Thymus (tissue), 11 donors: ENCODE results near the gene B3GALT5. TPM values are rescaled to one million over a fixed set of nuclear protein-coding genes. Genes with fewer than 3 reads are reported as not detected.

ENCODE experiments used
- DNase-seq, 9 donors: peaks; one replicate each; pipeline ENCODE4 v3.0.0-alpha.2; 2013; ENCODE audit warnings: low spot score in 9 of 9, low read depth in 6 of 9, missing footprints in 1 of 9
- H3K27ac ChIP-seq, 2 donors: one replicate each; pipeline ENCODE4 v1.5.1; 2013; ENCODE audit warnings: control low read depth in 1 of 2, low read depth in 1 of 2, low read length in 1 of 2, mild to moderate bottlenecking in 1 of 2, moderate library complexity in 1 of 2
- H3K27me3 ChIP-seq, 2 donors: one replicate each; pipeline ENCODE4 v1.5.1; 2013; ENCODE audit warnings: low read length in 1 of 2; ENCODE audit not compliant: control insufficient read depth in 2 of 2, insufficient read depth in 1 of 2
- H3K36me3 ChIP-seq, 2 donors: one replicate each; pipeline ENCODE4 v1.5.1; 2013; ENCODE audit warnings: low read length in 1 of 2, mild to moderate bottlenecking in 1 of 2, moderate library complexity in 1 of 2; ENCODE audit not compliant: control insufficient read depth in 2 of 2, insufficient read depth in 2 of 2
- H3K4me1 ChIP-seq, 2 donors: one replicate each; pipeline ENCODE4 v1.5.1; 2013; ENCODE audit warnings: low read length in 2 of 2; ENCODE audit not compliant: control insufficient read depth in 2 of 2, insufficient read depth in 2 of 2
- H3K4me3 ChIP-seq, 2 donors: one replicate each; pipeline ENCODE4 v1.5.1; 2013; ENCODE audit warnings: low read length in 2 of 2, control low read depth in 1 of 2, mild to moderate bottlenecking in 1 of 2
- H3K9me3 ChIP-seq, 2 donors: one replicate each; pipeline ENCODE4 v1.5.1; 2013; ENCODE audit warnings: low read length in 1 of 2, mild to moderate bottlenecking in 1 of 2; ENCODE audit not compliant: control insufficient read depth in 2 of 2, insufficient read depth in 1 of 2
- WGBS: extraction: QIAGEN DNeasy Blood & Tissue Kit; methylation state at CpG from one replicate; pipeline ENCODE4 v1.1.7; 2013; 5-methylcytosine and 5-hydroxymethylcytosine counted together
- polyA plus RNA-seq: library from polyadenylated mRNA; stranded (reverse); fragments of 200-250 nt; gene quantifications from one replicate; pipeline ENCODE4 v1.2.3, GENCODE V29; 2013
- total RNA-seq: library from RNA; stranded (reverse); fragments of 120-200 nt; gene quantifications from one replicate; pipeline ENCODE4 v1.2.4, GENCODE V29; 2013
- donor health status: healthy.

Gene B3GALT5
- total and polyA plus RNA-seq, 2 donors, result 0.80 to 1.4 TPM

GRCh38 chr21:39673736-39674135 lies 61.0 kb downstream of the B3GALT5 start:
- 83% methylated on average over 11 of the region's 11 CpGs for WGBS

GRCh38 chr21:39674801-39675200 lies 62.1 kb downstream of the B3GALT5 start:
- 75% methylated on average over 10 of the region's 10 CpGs for WGBS
- H3K9me3 ChIP-seq, result no peaks in the 10 kb centered on the region
- no peak overlapping the region for H3K4me3 ChIP-seq
- peak overlapping the region in 1 of 2 donors; percentile 6 for H3K27ac ChIP-seq
- H3K4me1 ChIP-seq, result peaks cover 0 to 19% of the 10 kb centered on the region in 2 donors
- no peak for DNase-seq
- no peaks in the 10 kb centered on the region for H3K27me3 ChIP-seq
- H3K36me3 ChIP-seq, result no peaks in the 10 kb centered on the region

More at GRCh38 chr21:39673736-39674135, 61.0 kb downstream of the B3GALT5 start:
- Histone ChIP-seq H3K27ac (no peak overlapping the region), H3K9me3 (no peaks in the 10 kb centered on the region), H3K4me1 (peaks cover 0 to 19% of the 10 kb centered on the region in 2 donors), H3K4me3 (no peak overlapping the region), H3K27me3 (no peaks in the 10 kb centered on the region), H3K36me3 (no peaks in the 10 kb centered on the region)
- DNase-seq, result no peak

GRCh38 chr21:39675590-39675989 lies 62.9 kb downstream of the B3GALT5 start:
- Histone ChIP-seq H3K9me3 (no peaks in the 10 kb centered on the region), H3K27me3 (no peaks in the 10 kb centered on the region), H3K4me3 (no peak overlapping the region), H3K4me1 (peaks cover 0 to 19% of the 10 kb centered on the region in 2 donors), H3K36me3 (no peaks in the 10 kb centered on the region), H3K27ac (peak overlapping the region in 1 of 2 donors; percentile 78)
- 92% methylated on average over 12 of the region's 12 CpGs for WGBS
- no peak for DNase-seq

GRCh38 chr21:39675993-39676661 lies 63.4 kb downstream of the B3GALT5 start:
- Histone ChIP-seq H3K27ac (peak overlapping the region; percentile 15 to 78), H3K36me3 (no peaks in the 10 kb centered on the region), H3K27me3 (no peaks in the 10 kb centered on the region), H3K4me3 (no peak overlapping the region), H3K9me3 (no peaks in the 10 kb centered on the region), H3K4me1 (peaks cover 0 to 19% of the 10 kb centered on the region in 2 donors)
- WGBS, result 73% methylated on average over 14 of the region's 14 CpGs
- DNase-seq, result peak in 3 of 9 donors; percentile 4 to 31 (median 19)

- WGBS, result 98% methylated on average over 4 of the region's 4 CpGs
- Histone ChIP-seq H3K27me3 (no peaks in the 10 kb centered on the region), H3K27ac (no peak overlapping the region), H3K4me1 (peaks cover 0 to 6% of the 10 kb centered on the region in 2 donors), H3K4me3 (no peak overlapping the region), H3K36me3 (no peaks in the 10 kb centered on the region), H3K9me3 (peaks cover 0 to 2% of the 10 kb centered on the region in 2 donors)
- DNase-seq, result no peak
Observed at GRCh38 chr21:39680216-39680615, 67.5 kb downstream of the B3GALT5 start.

- no peaks in the 10 kb centered on the region for H3K27me3 ChIP-seq
- H3K36me3 ChIP-seq, result no peaks in the 10 kb centered on the region
- DNase-seq, result no peak
- 68% methylated on average over 4 of the region's 4 CpGs for WGBS
- no peaks in the 10 kb centered on the region for H3K4me1 ChIP-seq
- no peak overlapping the region for H3K4me3 ChIP-seq
- H3K9me3 ChIP-seq, result peaks cover 0 to 2% of the 10 kb centered on the region in 2 donors
- no peak overlapping the region for H3K27ac ChIP-seq
Observed at GRCh38 chr21:39681257-39681656, 68.5 kb downstream of the B3GALT5 start.

- H3K36me3 ChIP-seq, result no peaks in the 10 kb centered on the region
- no peaks in the 10 kb centered on the region for H3K4me1 ChIP-seq
- H3K4me3 ChIP-seq, result no peak overlapping the region
- no peaks in the 10 kb centered on the region for H3K27me3 ChIP-seq
- H3K27ac ChIP-seq, result no peak overlapping the region
- H3K9me3 ChIP-seq, result peaks cover 0 to 2% of the 10 kb centered on the region in 2 donors
- 96% methylated on average over 2 of the region's 2 CpGs for WGBS
- no peak for DNase-seq
Observed at GRCh38 chr21:39681845-39682244, 69.1 kb downstream of the B3GALT5 start.

- H3K27ac ChIP-seq, result no peak overlapping the region
- peaks cover 0 to 2% of the 10 kb centered on the region in 2 donors for H3K9me3 ChIP-seq
- WGBS, result 51% methylated on average over 1 of the region's 1 CpG
- no peak overlapping the region for H3K4me3 ChIP-seq
- no peaks in the 10 kb centered on the region for H3K27me3 ChIP-seq
- no peaks in the 10 kb centered on the region for H3K4me1 ChIP-seq
- H3K36me3 ChIP-seq, result no peaks in the 10 kb centered on the region
- DNase-seq, result no peak
Observed at GRCh38 chr21:39685236-39685635, 72.5 kb downstream of the B3GALT5 start.

GRCh38 chr21:39685991-39686390 lies 73.3 kb downstream of the B3GALT5 start:
- WGBS, result 95% methylated on average over 5 of the region's 5 CpGs
- no peak for DNase-seq
- no peaks in the 10 kb centered on the region for H3K4me1 ChIP-seq

More at GRCh38 chr21:39685991-39686390, 73.3 kb downstream of the B3GALT5 start:
- Histone ChIP-seq H3K4me3 (no peak overlapping the region), H3K9me3 (peaks cover 0 to 2% of the 10 kb centered on the region in 2 donors), H3K36me3 (no peaks in the 10 kb centered on the region), H3K27me3 (no peaks in the 10 kb centered on the region), H3K27ac (no peak overlapping the region)
